HG03469 (cell line): ENCODE measurements around the gene FMN2.

Source experiments
- ATAC-seq: cut with Tn5 transposase; IDR thresholded peaks from one replicate; pipeline ENCODE4 v1.9.1; 2021; ENCODE audit warnings: mild to moderate bottlenecking, moderate library complexity, moderate number of reproducible peaks; ENCODE audit not compliant: unreplicated experiment

FMN2 gene

DNA sequence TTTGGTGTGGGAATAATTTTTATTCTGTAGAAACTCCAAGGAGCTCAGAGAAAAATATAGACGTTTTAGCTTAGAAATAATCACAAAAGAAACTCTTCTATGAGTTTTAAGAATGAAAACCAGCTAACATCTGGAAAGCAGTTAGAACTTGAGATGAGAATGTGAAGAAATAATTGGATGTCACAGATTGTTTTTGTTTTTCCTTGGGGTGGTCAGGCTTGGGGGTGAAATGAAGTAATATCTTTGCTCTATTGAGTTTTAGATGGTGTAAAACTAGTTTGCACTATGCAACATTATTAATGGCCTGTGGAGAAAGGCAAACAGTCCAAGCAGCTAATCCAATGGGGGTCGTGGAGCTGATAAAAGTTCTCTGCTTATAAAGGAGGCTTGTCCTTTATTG lies 101.2 kb downstream of the FMN2 start:
- no peak for ATAC-seq

DNA sequence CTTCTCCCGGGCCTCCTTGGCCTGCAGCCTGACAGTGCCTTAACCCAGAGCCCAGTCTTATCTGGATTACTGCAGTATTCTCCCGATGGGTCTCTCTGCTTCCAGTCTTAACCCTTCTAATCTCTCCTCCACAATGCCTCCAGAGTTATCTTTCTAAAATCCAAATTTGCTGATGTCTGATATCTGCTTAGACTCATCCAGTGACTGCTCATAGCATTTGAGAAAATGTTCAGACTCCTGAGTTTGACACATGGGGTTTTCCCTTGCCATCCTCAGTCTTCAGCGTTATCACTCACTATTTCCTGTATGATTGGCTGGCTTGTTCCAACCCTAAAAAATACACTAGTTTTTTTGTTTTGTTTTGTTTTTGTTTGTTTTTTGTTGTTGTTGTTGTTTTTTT lies 102.0 kb downstream of the FMN2 start:
- no peak for ATAC-seq

DNA sequence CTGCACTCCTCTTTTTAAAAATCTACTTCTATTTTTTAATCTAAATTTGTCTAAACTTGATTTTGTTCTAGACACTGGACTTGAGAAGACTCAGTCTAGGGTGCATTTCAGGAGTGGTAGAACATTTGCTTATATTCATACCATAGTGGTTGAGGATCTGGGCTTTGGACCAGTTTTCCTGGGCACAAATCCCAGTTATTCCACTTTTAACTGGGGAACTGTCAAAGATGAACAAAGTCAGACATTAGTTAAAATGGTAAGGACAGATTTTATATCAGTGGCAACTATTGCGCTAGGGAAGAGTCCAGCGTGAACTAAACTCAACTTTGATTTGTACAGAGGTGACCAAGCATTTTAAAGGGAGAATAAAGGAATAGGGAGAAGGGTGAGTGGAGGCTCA lies 102.4 kb downstream of the FMN2 start:
- ATAC-seq: no peak

- no peak for ATAC-seq
These were observed 106.7 kb downstream of the FMN2 start for GRCh38 chr1:240198376-240198775.

DNA sequence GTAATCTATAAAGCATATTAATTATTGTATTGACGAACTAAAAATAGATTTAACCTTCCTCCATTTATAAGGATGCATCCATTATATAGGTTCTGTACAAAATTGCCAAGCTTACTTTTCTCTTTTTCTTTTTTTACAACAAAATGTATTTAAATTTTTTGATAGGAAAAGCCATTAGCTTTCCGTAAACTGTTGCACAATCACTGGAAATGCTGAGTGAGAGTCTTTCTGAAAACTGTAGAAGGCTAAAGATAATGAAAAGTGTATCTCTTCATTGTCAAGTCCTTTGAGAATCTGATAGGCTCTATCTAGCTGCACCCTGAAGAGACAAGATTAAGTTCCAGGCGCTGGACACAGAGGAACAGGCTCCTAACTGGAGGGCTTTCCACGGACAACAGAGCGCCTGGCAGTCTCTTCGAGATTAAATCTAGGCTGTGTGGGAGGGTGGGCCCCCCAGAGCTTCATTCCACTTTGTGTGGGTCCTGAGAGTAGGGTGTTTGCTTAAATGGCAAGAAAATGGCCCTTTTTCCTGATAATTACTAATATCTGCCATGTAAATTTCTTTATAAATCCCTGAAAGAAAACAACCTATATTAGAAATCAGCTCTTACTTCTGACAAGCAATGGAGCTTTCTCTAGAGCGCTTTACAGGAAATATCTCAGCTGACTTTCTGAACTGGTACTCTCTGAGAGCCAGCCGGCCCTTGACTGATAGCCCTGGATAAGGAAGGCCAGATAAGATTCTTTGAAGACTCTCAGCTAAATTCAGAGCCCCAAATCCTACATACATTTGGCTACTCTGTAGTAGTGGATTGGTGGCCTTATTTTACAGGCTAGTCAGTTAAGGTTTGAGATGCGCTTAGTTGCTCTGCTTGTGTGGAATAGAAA lies 108.3 kb downstream of the FMN2 start:
- ATAC-seq: no peak

- ATAC-seq: no peak
These were observed 110.2 kb downstream of the FMN2 start for GRCh38 chr1:240201931-240202330.

DNA sequence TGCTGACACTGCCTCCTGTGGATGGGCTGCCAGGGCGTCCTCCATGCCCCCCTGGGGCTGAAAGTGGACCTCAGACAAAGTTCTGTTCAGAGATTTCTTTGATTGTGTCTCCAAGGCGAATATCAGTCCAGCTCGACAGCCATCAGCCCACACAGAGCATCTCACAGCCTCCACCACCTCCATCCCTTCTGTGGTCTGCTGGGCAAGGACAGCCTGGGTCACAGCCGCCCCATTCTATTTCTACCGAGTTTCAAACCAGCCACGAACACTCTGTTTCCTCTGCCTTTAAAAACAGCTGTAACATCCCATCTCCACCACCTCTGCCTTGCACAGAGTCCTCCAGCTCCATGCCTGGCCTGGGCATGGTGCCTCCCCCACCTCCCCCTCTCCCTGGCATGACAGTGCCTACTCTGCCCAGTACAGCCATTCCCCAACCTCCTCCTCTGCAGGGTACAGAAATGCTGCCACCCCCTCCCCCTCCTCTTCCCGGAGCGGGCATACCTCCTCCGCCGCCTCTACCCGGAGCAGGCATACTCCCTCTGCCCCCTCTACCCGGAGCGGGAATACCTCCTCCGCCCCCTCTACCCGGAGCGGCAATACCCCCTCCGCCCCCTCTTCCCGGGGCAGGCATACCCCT lies 115.5 kb downstream of the FMN2 start:
- ATAC-seq: no peak

- no peak for ATAC-seq
These were observed 118.3 kb downstream of the FMN2 start for GRCh38 chr1:240210026-240210425.

- no peak for ATAC-seq
These were observed 120.9 kb downstream of the FMN2 start for GRCh38 chr1:240212556-240212955.

GRCh38 chr1:240217403-240217802 lies 125.7 kb downstream of the FMN2 start:
- ATAC-seq: no peak

- ATAC-seq: no peak
These were observed 127.4 kb downstream of the FMN2 start for GRCh38 chr1:240219104-240219503.

- no peak for ATAC-seq
These were observed 134.4 kb downstream of the FMN2 start for GRCh38 chr1:240226102-240226501.

GRCh38 chr1:240230816-240231215 lies 139.1 kb downstream of the FMN2 start:
- ATAC-seq: no peak

- ATAC-seq: no peak
These were observed 140.8 kb downstream of the FMN2 start for GRCh38 chr1:240232530-240232929.

- no peak for ATAC-seq
These were observed 143.0 kb downstream of the FMN2 start for GRCh38 chr1:240234485-240235210.

DNA sequence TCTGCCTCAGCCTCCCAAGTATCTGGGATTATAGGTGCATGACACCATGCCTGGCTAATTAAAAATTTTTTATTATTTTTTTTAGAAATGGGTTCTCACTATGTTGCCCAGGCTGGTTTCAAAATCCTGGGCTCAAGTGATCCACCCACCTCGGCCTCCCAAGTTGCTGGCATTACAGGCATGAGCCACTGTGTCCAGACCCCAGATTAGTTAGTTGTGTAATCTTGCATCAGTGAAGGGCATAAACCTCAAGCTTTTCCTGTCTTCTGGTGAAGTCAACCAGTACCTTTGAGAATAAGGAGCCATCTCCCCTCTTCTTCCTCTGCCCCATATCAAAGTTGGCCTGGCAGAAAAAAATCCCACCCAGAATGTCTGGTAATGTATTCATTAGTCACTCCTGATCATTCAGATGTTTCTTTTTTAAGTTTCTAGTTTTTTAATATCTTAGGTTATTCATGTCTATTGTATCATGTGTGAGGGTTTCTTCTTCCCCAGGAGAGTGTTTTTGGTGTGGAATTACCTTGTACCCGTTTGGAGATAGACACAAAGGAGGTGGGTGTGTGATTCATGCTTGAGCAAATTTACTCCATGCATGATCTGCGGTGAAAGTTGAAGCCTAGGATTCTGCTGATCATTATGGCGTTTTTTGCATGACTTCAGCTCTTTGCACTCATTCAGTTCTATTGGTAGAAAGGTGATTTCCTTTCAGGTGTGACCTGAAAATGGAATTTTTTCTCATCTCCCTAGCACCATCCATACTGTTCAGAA lies 144.0 kb downstream of the FMN2 start:
- no peak for ATAC-seq

DNA sequence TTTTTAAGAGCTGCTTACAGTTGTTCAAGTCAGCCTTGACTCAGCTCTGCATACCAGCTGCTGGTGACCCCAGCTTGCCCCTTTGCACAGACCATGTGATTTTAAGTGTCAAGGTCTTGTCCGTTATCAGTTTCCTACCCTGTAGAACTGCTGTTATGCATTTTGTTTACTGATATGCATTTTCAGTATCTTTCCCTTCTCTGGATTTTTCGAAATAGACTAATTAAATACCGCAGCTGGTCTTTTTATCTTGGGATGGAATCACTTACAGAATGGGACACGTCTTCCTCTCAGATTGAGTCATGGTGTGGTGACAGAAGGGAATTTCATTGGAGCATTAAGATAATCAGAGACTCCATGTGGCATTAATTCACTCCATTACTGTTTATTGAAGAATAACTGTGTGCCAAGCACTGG lies 145.6 kb downstream of the FMN2 start:
- no peak for ATAC-seq

GRCh38 chr1:240239309-240239708 lies 147.6 kb downstream of the FMN2 start:
- no peak for ATAC-seq

DNA sequence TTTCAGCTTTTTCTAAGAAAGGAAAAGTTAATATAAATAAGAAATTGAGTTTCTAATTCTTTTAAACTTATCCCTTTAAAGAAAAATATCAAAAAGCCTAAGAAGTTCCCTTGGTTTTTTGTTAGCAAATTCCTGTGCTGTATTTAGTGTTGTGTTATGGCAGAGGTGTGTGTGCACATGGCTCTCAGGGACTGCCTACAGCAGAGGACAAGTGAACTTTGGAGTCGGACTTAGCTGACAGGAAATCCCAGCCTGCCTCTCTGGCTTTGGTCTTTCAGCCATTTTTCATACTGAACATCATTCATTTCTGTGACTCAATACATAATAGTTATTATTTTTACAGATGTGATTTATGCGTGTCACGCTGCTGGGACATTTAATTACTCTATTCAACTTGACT lies 149.6 kb downstream of the FMN2 start:
- ATAC-seq: no peak

DNA sequence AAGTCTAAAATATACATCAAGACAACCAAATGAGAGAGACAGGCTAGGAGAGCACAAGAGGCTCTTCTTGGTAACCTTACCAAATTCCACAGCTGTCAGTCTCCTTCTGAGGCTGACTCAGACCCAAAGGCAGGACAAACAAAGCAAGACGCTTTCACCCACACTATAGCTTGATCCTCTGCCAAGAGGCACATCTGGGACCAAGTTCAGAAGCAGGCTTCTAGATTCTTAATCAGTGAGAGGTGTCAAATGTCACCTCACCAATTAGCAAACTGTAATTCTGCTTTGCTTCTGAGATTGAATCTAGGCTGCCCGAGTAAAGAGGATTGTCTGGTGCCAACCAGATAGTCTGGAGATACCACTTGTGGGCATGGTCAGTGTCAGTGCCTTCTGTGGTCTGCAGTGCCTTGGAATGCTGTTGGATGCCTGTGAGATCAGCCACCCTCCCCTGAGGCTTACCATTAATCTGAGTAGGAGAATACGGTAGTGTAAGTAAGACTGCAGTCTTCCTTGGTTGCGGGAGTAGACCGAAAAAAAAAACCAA lies 151.0 kb downstream of the FMN2 start:
- ATAC-seq: no peak
